GM12873 (cell line): ENCODE results near the gene BCDIN3D.

Experiments used
- CTCF ChIP-seq: IDR thresholded peaks from 2 replicates; pipeline ENCODE4 v1.5.1; 2012; ENCODE audit warnings: low read depth, mild to moderate bottlenecking, moderate library complexity, low read length, control low read depth; ENCODE audit not compliant: insufficient read depth; ENCODE audit errors: missing control alignments

The BCDIN3D gene

GRCh38 chr12:49863946-49864797 is 21.3 kb upstream of the BCDIN3D start:
- no peak for TF ChIP-seq CTCF

- TF ChIP-seq CTCF: no peak
Measured at GRCh38 chr12:49854976-49855375, 12.1 kb upstream of the BCDIN3D start.

GRCh38 chr12:49853671-49854070 is 10.8 kb upstream of the BCDIN3D start:
- no peak for TF ChIP-seq CTCF

GRCh38 chr12:49847161-49847560 is 4.3 kb upstream of the BCDIN3D start:
- no peak for TF ChIP-seq CTCF

GRCh38 chr12:49846032-49846431 is 3.1 kb upstream of the BCDIN3D start:
- no peak for TF ChIP-seq CTCF

- TF ChIP-seq CTCF: no peak
Measured at GRCh38 chr12:49843876-49844437, 1.1 kb upstream of the BCDIN3D start.

- no peak for TF ChIP-seq CTCF
Measured at GRCh38 chr12:49843411-49843810, 505 bp upstream of the BCDIN3D start.
